Panc1 (cell line): ENCODE data around the gene MYH14.

Experiments used
- CTCF ChIP-seq: fragments of 450-650 bp; IDR thresholded peaks from 2 replicates; pipeline ENCODE4 v1.5.1; 2017; ENCODE audit warnings: mild to moderate bottlenecking
- TCF7L2 ChIP-seq: IDR thresholded peaks from 2 replicates; pipeline ENCODE4 v1.6.1; 2011; ENCODE audit warnings: mild to moderate bottlenecking, low read depth, low read length, inconsistent platforms

DNA sequence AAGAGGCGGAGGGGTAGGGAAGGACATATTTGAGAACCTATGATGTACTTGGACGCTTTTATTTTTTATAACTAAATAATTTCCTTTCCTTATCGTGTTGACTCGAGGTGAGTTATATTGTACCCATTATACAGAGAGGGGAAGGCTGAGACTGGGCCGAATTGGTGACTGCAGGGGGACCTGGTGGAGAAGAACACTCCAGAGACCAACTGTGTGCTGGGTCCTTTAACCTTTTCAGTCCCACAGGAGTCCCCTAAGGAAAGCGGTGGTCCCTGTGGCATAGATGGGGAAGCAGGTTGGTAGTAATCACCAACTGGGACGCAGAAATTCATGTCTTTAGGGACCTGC is 633 bp downstream of the MYH14 start:
- TF ChIP-seq CTCF = no peak
- TF ChIP-seq TCF7L2 = no peak
